NCI-H510A (cell line): ENCODE data around the gene METTL13.
A peak's percentile ranks its signal among the peaks of the same experiment; 100 is the strongest.

Source experiments
- DNase-seq: peaks from one replicate; lab custom pipeline; 2025; lab: John Stamatoyannopoulos, UW

The METTL13 gene, protein sequence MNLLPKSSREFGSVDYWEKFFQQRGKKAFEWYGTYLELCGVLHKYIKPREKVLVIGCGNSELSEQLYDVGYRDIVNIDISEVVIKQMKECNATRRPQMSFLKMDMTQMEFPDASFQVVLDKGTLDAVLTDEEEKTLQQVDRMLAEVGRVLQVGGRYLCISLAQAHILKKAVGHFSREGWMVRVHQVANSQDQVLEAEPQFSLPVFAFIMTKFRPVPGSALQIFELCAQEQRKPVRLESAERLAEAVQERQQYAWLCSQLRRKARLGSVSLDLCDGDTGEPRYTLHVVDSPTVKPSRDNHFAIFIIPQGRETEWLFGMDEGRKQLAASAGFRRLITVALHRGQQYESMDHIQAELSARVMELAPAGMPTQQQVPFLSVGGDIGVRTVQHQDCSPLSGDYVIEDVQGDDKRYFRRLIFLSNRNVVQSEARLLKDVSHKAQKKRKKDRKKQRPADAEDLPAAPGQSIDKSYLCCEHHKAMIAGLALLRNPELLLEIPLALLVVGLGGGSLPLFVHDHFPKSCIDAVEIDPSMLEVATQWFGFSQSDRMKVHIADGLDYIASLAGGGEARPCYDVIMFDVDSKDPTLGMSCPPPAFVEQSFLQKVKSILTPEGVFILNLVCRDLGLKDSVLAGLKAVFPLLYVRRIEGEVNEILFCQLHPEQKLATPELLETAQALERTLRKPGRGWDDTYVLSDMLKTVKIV

DNA sequence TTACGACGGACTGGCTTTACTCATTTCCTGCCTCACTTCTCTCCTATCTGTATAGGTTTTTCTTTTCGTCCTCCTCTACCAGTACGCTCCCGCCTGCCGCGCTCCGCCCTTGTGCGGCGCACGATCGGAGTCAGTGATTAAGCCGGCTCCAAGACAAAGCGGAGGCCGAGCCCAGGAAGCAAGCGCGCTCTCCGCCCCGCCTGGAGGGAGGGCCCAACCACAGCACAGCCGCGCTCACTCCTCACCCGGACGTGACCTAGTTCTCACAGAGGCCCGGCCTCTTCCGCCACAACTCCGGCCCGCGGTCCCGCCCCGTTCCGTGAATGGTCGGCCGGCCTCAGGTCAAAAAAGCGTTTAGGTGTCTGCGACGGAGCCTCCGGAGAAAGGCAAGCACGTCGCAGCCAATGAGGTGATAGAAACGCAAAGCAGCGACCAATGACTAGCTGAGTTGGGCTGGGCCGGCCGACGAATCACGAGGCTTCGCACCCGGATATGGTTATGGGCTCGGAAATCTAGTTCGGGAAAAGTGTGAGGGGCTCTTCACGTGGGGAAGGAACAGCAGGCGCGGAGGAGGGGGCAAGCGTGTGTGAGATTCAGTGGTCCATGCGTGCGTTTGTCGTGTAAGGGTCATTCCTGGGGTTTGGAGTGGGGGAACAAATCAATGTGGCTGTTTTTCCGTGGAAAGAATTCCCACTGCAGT, at the start of gene METTL13:
METTL13 (plus strand) TSS at position 485 of the 700 bp plus-strand sequence. CDS start 308 bp downstream, outside the sequence.
- peak; percentile 96 for DNase-seq

DNA sequence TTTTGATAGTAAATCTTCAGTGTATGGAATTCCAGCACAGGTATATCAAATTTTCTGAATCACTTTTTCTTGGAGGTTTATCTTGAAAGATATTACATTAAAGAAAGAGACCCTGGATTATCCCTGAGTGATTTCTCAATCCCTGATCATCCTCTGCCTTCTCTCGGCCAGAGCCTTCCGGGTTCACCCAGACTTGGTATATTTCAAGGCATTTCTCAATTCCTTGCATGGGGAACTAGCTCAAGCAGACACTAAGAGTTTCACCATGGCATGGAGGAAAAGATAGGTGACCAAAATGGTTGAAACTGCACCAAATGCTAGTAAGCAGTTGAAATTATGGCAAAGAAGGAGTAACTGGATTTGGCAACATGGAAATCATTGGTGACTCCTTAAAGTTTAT, 45.3 kb upstream of the METTL13 start:
- DNase-seq = no peak

DNA sequence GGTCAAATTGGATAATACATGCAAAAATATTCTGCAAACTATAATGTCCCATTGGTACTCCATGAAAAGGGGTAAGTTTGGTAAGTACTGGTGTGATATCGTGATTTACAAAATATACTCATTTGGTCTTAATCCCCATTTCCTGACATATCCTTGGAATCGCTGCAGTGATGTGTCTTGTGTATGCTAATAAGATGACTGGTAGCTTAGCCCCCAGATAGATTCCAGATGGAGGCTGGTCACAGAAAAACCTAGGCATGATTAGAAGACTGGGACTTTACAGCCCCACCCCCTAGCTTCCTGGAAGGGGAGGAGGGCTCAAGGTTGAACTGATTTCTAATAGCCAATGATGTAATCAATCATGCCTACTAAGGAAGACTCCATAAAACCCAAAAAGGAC, 42.5 kb upstream of the METTL13 start:
- DNase-seq = no peak

GRCh38 chr1:171739656-171740055, 41.8 kb upstream of the METTL13 start:
- DNase-seq = no peak

DNA sequence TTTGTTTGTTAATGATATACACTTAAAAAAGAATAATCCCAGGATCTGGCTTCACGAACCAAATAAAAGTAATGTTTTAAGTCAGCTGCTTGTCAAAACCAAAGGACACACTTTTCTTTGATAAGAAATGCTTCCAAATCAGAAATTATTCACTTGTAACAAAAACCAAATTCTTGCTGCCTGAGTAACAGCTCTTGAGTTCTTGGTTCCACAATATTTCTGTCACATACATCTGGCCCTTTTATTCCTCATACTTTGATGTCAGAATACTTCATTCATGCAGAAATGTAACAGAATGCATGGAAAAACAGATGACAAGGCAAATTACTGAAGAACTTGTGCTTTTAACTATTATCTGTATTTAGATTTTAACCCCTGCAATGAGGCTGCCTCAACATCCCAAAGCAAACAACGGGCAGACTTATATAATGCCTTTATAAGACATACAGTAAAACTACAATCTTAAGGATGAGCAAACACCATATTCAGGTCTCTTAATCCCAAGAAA, 41.0 kb upstream of the METTL13 start:
- no peak for DNase-seq

GRCh38 chr1:171740987-171741871, 40.2 kb upstream of the METTL13 start:
- DNase-seq = peak; percentile 4

- DNase-seq = peak; percentile 80
Observed at GRCh38 chr1:171741872-171742576, 39.4 kb upstream of the METTL13 start, which contains the start of gene VAMP4. VAMP4 (minus strand) TSS chr1:171742065; CDS start chr1:171738414, 3,651 bp downstream.

DNA sequence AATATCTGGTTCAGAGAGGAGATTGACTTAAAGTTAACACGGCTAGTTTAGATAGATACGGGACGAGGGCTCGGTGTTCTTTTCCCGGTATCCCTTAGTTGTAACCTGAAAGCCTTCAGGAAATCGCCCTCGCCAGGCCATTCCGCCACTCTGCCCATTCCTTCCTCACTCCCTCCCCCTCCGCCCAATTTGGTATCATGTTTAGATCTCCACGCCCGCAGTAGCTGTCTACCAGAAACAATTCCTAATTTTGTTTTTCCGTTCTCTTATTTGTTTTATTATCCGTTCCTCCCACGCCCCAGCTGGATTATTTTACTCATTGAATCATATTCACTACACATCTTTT, 38.9 kb upstream of the METTL13 start:
- peak; percentile 15 for DNase-seq

DNA sequence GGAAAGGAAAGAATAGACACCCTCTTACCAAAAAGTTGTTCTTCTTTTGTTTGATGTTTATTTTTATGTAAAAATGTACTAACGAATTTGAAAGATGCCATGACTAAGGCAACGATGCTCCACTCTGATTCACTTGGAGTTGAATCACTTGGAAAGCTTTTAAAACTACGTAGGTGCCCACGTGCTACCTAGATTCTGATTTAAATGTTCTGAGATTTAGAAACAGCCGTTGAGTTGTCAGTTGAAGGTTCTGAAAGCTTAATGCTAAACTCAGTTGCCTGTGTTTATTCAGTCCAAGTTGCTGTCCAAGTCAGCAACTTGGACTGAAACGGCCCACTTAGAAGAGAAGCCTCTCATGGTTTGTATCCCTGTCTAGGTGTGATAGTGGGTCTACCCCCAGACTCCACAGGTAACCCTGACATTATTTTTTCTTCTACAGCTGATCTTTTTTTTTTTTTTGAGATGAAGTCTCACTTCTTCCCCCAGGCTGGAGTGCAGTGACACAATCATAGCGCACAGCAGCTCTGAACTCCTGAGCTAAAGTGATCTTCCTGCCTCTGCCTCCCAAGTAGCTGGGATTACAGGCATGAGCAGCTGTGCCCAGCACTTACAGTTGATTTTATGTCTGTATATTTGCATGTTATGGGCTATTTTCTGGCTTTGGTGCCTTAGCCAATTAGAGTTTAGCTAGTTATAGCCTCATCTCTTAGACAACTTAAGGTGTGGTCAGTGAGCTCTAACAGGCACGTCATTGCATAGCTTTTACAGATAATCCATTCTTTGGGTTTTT, 38.2 kb upstream of the METTL13 start:
- DNase-seq = no peak

GRCh38 chr1:171744986-171745385, 36.5 kb upstream of the METTL13 start:
- DNase-seq = no peak

- DNase-seq = no peak
Observed at GRCh38 chr1:171748651-171749050, 32.8 kb upstream of the METTL13 start.

- no peak for DNase-seq
Observed at GRCh38 chr1:171751221-171751620, 30.2 kb upstream of the METTL13 start.

GRCh38 chr1:171753182-171753581, 28.3 kb upstream of the METTL13 start:
- DNase-seq = no peak

DNA sequence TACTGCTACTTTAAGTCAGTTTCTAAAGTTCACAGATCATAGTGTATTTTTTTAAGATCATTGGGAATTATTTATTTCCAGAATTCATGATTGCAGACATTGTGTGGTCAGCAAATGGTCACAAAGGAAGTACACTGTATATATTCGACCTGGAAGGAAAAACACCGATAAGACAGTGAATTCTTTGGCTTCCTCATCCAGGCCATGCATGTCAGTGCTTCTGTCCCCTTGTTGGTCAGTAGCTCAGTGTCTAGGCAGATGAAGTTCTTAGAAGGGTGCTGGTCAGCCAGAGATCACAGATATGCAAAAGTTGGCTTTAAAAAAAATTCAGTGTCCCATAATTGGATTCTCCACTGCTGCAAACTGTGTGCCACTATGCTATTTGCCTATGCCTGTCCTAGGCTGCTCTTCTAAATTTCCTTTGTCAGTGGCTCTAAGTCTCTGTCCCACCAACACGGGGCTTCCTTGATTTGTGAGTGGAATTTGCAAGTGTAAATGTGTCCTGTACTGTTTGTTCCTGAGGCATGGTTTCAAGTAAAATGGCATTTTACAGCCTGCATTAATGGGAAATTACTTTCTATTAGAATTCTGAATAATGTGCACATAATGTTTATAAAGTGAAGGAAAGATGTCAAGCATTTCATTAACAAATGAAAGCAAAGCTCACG, 27.6 kb upstream of the METTL13 start:
- DNase-seq = no peak

- no peak for DNase-seq
Observed at GRCh38 chr1:171754353-171754705, 27.1 kb upstream of the METTL13 start.

DNA sequence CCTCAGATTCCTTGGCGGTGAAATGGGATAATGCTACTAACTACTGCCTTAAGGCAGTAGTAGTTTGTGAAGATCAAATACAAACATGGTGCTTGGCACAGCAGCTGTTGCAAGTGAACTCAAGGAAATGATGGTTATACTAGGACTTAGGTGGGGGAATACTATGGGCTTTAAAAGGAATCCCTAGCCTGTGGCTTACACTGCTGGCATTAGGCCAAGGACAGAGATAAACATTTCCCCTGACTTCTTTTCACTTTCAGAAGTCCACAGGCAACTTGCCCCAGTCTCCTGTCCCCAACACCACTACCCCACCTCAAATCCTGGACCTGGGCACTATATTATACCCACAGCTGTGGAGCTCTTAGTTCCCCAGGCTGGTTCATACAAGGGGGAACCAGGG, 26.5 kb upstream of the METTL13 start:
- DNase-seq = no peak

DNA sequence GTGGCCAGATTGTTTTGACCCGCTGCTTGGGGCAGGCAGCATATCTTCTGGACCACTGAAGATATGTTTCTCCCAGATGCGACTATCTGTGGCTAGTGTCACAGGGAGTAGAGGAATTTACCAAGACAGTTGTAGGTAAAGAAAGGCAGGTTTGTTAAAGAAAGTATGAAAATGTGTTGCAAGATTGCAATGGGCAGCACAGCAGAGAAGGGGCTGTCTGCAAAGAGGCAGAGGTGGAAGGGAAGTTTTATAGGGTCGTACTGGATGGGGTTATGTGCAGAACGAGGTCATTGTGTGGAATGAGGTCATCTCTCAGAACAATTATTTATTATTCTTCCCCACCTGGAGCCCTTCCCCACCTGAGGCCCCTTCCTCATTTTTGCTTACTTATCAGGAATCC, 24.6 kb upstream of the METTL13 start:
- DNase-seq = no peak

GRCh38 chr1:171758011-171758410, 23.4 kb upstream of the METTL13 start:
- no peak for DNase-seq

DNA sequence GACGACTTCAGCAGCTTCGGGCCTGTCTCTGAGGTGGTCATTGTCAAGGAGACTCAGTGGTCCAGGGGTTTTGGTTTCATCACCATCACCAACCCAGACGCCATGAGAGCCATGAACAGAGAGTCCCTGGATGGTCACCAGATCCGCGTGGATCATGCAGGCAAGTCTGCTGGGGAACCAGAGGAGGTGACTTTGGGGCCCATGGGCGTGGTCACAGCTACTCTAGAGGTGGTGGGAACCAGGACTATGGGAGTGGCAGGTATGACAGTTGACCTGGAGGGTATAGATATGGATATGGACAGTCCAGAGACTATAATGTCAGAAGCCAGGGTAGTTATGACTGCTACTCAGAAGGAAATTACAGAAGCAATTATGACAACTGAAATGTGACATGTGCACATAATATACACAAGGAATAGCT, 19.3 kb upstream of the METTL13 start:
- DNase-seq = no peak

DNA sequence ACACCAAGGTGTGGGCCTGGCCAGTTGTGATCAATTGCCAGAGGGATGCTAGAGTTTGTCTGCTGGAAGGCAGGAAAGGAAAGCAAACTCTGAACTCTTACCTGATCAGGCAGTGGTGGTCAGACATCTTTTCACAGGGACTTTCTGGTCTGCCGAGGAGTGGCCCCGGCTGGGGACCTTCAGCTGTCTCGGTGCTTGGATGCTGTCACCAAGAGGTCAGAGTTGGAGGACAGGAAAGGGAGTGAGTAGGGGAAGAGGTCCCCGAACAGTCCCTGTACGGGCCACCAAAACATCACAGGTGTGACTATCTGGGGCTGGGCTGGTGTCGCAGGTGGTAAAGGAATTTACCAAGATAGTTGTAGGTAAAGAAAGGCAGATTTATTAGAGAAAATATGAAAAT, 17.7 kb upstream of the METTL13 start:
- DNase-seq = no peak
